ENCODE measurements around the gene NFIL3. TPM values are rescaled to one million over a fixed set of nuclear protein-coding genes. Genes with fewer than 3 reads are reported as not detected.
"Not testable (repeated sequence)": the region's sequence is repeated elsewhere in the genome, so short reads cannot be mapped to it uniquely, and the experiment has no call there.

The NFIL3 gene
- total RNA-seq, 1 experiment from 2014 or later: 14.5 TPM

DNA sequence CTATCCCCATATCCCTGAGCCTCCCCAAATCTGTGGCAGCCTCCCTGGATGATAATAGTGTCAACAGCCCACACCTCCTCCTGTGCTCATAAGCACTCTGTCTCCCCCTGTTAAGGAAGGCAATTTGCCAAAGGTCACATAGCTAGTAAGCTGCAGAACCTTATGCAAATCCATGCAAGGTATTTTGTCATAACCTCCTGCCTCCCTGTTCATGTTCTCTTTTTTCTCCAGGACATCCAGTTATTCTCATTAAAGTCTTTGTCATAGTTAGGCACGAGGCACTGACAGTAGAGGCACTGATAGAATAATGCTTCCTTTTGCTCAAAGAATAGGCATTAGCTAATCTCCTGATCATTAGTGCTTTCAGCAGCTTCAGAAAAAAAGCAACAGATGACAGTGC, 51.7 kb downstream of the NFIL3 start:
- no peak for TF ChIP-seq EZH2 (IDR thresholded peaks at IDR 0.05; ENCODE audit: borderline replicate concordance, low read depth, low read length, poor library complexity, severe bottlenecking)
- TF ChIP-seq, protein P1, sequence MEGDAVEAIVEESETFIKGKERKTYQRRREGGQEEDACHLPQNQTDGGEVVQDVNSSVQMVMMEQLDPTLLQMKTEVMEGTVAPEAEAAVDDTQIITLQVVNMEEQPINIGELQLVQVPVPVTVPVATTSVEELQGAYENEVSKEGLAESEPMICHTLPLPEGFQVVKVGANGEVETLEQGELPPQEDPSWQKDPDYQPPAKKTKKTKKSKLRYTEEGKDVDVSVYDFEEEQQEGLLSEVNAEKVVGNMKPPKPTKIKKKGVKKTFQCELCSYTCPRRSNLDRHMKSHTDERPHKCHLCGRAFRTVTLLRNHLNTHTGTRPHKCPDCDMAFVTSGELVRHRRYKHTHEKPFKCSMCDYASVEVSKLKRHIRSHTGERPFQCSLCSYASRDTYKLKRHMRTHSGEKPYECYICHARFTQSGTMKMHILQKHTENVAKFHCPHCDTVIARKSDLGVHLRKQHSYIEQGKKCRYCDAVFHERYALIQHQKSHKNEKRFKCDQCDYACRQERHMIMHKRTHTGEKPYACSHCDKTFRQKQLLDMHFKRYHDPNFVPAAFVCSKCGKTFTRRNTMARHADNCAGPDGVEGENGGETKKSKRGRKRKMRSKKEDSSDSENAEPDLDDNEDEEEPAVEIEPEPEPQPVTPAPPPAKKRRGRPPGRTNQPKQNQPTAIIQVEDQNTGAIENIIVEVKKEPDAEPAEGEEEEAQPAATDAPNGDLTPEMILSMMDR (conservative IDR thresholded peaks at IDR 0.05; ENCODE audit: low read depth, low read length): no peak
- no peaks in the 10 kb centered on the region for H3K4me1 ChIP-seq (ENCODE audit: insufficient read depth, low read length, poor library complexity, severe bottlenecking)
- intact Hi-C loops (cut with micrococcal nuclease; ENCODE audit: unreplicated experiment): no loop called here
- no peak overlapping the region for H3K4me3 ChIP-seq (ENCODE audit: low read depth, low read length, poor library complexity, severe bottlenecking)
- ChIA-PET CTCF (no interaction called here), POLR2A (ENCODE audit: low non-redundant PET) (no interaction called here)
- no peaks in the 10 kb centered on the region for H3K9me3 ChIP-seq (ENCODE audit: low read depth, low read length, poor library complexity, severe bottlenecking)
- H3K27me3 ChIP-seq (replicated peaks; ENCODE audit: insufficient read depth, low read depth, low read length, poor library complexity): no peaks in the 10 kb centered on the region
- no TSS peak for BruUV-seq (replicated peaks)
- H3K36me3 ChIP-seq (ENCODE audit: insufficient read depth, low read length, poor library complexity, severe bottlenecking): no peaks in the 10 kb centered on the region
- H3K27ac ChIP-seq (ENCODE audit: low read depth, low read length, poor library complexity, severe bottlenecking): no peak overlapping the region
- DNase-seq (ENCODE audit: low spot score): no peak

DNA sequence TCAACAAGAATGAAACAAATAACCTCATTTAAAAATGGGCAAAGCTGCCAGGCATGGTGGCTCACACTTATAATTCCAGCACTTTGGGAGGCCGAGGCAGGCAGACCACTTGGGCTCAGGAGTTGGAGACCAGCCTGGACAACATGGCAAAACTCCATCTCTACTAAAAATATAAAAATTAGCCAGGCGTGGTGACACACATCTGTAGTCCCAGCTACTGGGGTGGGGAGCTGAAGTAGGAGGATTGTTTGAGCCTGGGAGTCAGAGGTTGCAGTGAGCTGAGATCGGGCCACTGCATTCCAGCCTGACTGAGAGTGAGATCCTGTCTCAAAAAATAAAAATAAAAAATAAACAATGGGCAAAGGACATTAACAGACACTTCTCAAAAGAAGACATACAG, 53.6 kb downstream of the NFIL3 start:
- CTCF ChIA-PET; H3K4me3 ChIP-seq (ENCODE audit: low read depth, low read length, poor library complexity, severe bottlenecking); DNase-seq (ENCODE audit: low spot score): not testable (repeated sequence)

DNA sequence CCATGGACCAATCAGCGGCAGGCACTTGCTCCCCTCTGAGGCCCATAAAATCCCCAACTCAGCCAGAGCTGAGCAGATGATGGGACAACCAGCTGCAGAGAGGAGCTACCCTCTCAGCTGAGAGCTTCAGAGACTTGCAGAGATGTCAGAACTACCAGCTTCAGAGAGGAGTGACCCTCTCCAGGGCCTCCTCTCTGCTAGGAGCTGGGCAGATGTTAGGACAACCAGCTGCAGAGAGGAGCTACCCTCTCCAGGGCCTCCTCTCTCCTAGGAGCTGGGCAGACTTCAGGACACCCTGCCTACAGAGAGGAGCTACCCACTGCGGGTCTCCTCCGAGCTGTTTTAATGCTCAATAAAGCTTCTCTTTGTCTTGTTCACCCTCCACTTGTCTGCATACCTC, 58.9 kb downstream of the NFIL3 start:
- intact Hi-C loops (cut with micrococcal nuclease; ENCODE audit: unreplicated experiment): no loop called here
- H3K4me3 ChIP-seq (ENCODE audit: low read depth, low read length, poor library complexity, severe bottlenecking): no peak overlapping the region
- H3K27me3 ChIP-seq (replicated peaks; ENCODE audit: insufficient read depth, low read depth, low read length, poor library complexity): no peaks in the 10 kb centered on the region
- H3K36me3 ChIP-seq (ENCODE audit: insufficient read depth, low read length, poor library complexity, severe bottlenecking): no peaks in the 10 kb centered on the region
- ChIA-PET POLR2A (ENCODE audit: low non-redundant PET) (no interaction called here), CTCF (no interaction called here)
- no peak overlapping the region for H3K27ac ChIP-seq (ENCODE audit: low read depth, low read length, poor library complexity, severe bottlenecking)
- no TSS peak for BruUV-seq (replicated peaks)
- H3K9me3 ChIP-seq (ENCODE audit: low read depth, low read length, poor library complexity, severe bottlenecking): no peaks in the 10 kb centered on the region
- TF ChIP-seq EZH2 (IDR thresholded peaks at IDR 0.05; ENCODE audit: borderline replicate concordance, low read depth, low read length, poor library complexity, severe bottlenecking): no peak
- TF ChIP-seq, protein P1 (conservative IDR thresholded peaks at IDR 0.05; ENCODE audit: low read depth, low read length): no peak
- peaks cover 6% of the 10 kb centered on the region for H3K4me1 ChIP-seq (ENCODE audit: insufficient read depth, low read length, poor library complexity, severe bottlenecking)
- DNase-seq (ENCODE audit: low spot score): no peak

More for the DNA sequence above, 53.6 kb downstream of the NFIL3 start:
- H3K36me3 ChIP-seq (ENCODE audit: insufficient read depth, low read length, poor library complexity, severe bottlenecking); H3K9me3 ChIP-seq (ENCODE audit: low read depth, low read length, poor library complexity, severe bottlenecking); H3K4me1 ChIP-seq (ENCODE audit: insufficient read depth, low read length, poor library complexity, severe bottlenecking); H3K27me3 ChIP-seq (replicated peaks; ENCODE audit: insufficient read depth, low read depth, low read length, poor library complexity); intact Hi-C loops (cut with micrococcal nuclease; ENCODE audit: unreplicated experiment); POLR2A ChIA-PET (ENCODE audit: low non-redundant PET); H3K27ac ChIP-seq (ENCODE audit: low read depth, low read length, poor library complexity, severe bottlenecking); BruUV-seq (replicated peaks): not testable (repeated sequence)

DNA sequence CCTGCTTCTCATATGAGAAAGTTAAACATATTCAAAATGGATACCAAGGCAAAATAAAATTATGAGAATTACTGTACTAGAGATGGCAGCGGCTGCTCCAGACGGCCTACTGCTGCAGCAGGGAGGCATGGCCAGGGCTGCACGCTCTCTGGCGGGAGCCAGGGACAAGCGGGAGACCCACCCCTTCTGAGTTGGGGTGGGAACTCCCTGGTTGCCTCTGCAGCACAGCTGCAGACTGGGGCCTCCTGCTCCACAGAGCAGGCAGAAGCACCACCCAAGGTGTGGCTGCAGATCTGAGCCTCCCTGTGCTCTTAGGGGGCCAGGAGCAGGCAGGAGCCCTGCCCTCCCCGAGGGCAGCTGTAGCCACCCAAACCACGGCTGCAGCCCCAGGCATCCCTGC, 59.6 kb downstream of the NFIL3 start:
- CTCF ChIA-PET: no interaction called here
- Histone ChIP-seq H3K4me3 (ENCODE audit: low read depth, low read length, poor library complexity, severe bottlenecking) (no peak overlapping the region), H3K36me3 (ENCODE audit: insufficient read depth, low read length, poor library complexity, severe bottlenecking) (no peaks in the 10 kb centered on the region), H3K27ac (ENCODE audit: low read depth, low read length, poor library complexity, severe bottlenecking) (no peak overlapping the region), H3K9me3 (ENCODE audit: low read depth, low read length, poor library complexity, severe bottlenecking) (no peaks in the 10 kb centered on the region), H3K4me1 (ENCODE audit: insufficient read depth, low read length, poor library complexity, severe bottlenecking) (peaks cover 6% of the 10 kb centered on the region), H3K27me3 (replicated peaks; ENCODE audit: insufficient read depth, low read depth, low read length, poor library complexity) (no peaks in the 10 kb centered on the region)
- DNase-seq (ENCODE audit: low spot score): no peak
- BruUV-seq (replicated peaks): no TSS peak
- POLR2A ChIA-PET (ENCODE audit: low non-redundant PET): no interaction called here
- intact Hi-C loops (cut with micrococcal nuclease; ENCODE audit: unreplicated experiment): no loop called here
- TF ChIP-seq, protein P1 (conservative IDR thresholded peaks at IDR 0.05; ENCODE audit: low read depth, low read length): no peak
- no peak for TF ChIP-seq EZH2 (IDR thresholded peaks at IDR 0.05; ENCODE audit: borderline replicate concordance, low read depth, low read length, poor library complexity, severe bottlenecking)

Measured in A673 (cell line).